Panc1 (cell line): ENCODE data around the gene TMEM240. TPM values are rescaled to one million over a fixed set of nuclear protein-coding genes. Genes with fewer than 3 reads are reported as not detected.

Source experiments
- ATAC-seq: fragments of 200-7000 bp; cut with Tn5 transposase; 2 replicates; pipeline ENCODE4 v1.9.1; 2020; ENCODE audit warnings: mild to moderate bottlenecking, moderate library complexity
- BruUV-seq: library from RNA; stranded (reverse); fragments of 400-500 nt; replicated peaks from 2 replicates; lab custom pipeline; 2021; lab: Mats Ljungman, UMichigan
- CTCF ChIA-PET: fragments of 300-600 bp; sonication (Branson Sonifier 250); formaldehyde crosslinking; loops from one replicate; lab custom pipeline; 2022; ENCODE audit warnings: antibody characterized with exemption; lab: Charles Lee
- POLR2A ChIA-PET: fragments of 300-600 bp; sonication (Branson Sonifier 250); formaldehyde crosslinking; loops from one replicate; lab custom pipeline; 2022; ENCODE audit warnings: antibody characterized with exemption; lab: Charles Lee
- DNase-seq: peaks from one replicate; pipeline ENCODE4 v3.0.0-alpha.2; 2010; ENCODE audit warnings: low read depth, low spot score
- H3K27ac ChIP-seq: 2 replicates; pipeline ENCODE4 v1.5.1; 2011; ENCODE audit warnings: mild to moderate bottlenecking, low read length, inconsistent platforms
- H3K27me3 ChIP-seq: fragments of 200-500 bp; sonication (Bioruptor generic); 2 replicates; pipeline ENCODE4 v1.6.0; 2014; ENCODE audit warnings: low read length, inconsistent platforms; ENCODE audit not compliant: control insufficient read depth, insufficient read depth
- H3K36me3 ChIP-seq: fragments of 200-500 bp; sonication (Bioruptor generic); 2 replicates; pipeline ENCODE4 v1.5.1; 2014; ENCODE audit warnings: inconsistent platforms, mild to moderate bottlenecking, low read length, moderate library complexity; ENCODE audit not compliant: control insufficient read depth, insufficient read depth
- H3K4me1 ChIP-seq: 2 replicates; pipeline ENCODE4 v1.5.1; 2011; ENCODE audit warnings: inconsistent platforms, mild to moderate bottlenecking, low read length, moderate library complexity; ENCODE audit not compliant: control insufficient read depth, insufficient read depth
- H3K4me3 ChIP-seq, 2 experiments: 2 replicates each; pipeline ENCODE4 v1.5.1; 2011 to 2012; ENCODE audit warnings: low read depth in 2 of 2, low read length in 2 of 2, mild to moderate bottlenecking in 2 of 2, inconsistent platforms in 1 of 2, moderate library complexity in 1 of 2
- H3K9me3 ChIP-seq: fragments of 200-500 bp; sonication (Bioruptor generic); 2 replicates; pipeline ENCODE4 v1.5.1; 2014; ENCODE audit warnings: low read depth, mild to moderate bottlenecking, inconsistent platforms, low read length, moderate library complexity; ENCODE audit not compliant: control insufficient read depth, insufficient read depth
- CTCF ChIP-seq: fragments of 450-650 bp; IDR thresholded peaks from 2 replicates; pipeline ENCODE4 v1.5.1; 2017; ENCODE audit warnings: mild to moderate bottlenecking
- POLR2AphosphoS5 ChIP-seq: IDR thresholded peaks from 2 replicates; pipeline ENCODE4 v1.6.1; 2012; ENCODE audit warnings: mild to moderate bottlenecking, low read depth, low read length, moderate library complexity
- REST ChIP-seq, 2 experiments: IDR thresholded peaks; 2 replicates each; pipeline ENCODE4 v1.6.1; 2011 to 2012; ENCODE audit warnings: low read depth in 2 of 2, control low read depth in 1 of 2, low read length in 1 of 2, mild to moderate bottlenecking in 1 of 2, moderate library complexity in 1 of 2; ENCODE audit not compliant: insufficient read depth in 1 of 2
- SIN3A ChIP-seq: IDR thresholded peaks from 2 replicates; pipeline ENCODE4 v1.6.1; 2012; ENCODE audit warnings: low read depth, mild to moderate bottlenecking, low read length, moderate library complexity, borderline replicate concordance; ENCODE audit not compliant: insufficient read depth
- TCF7L2 ChIP-seq: IDR thresholded peaks from 2 replicates; pipeline ENCODE4 v1.6.1; 2011; ENCODE audit warnings: mild to moderate bottlenecking, low read depth, low read length, inconsistent platforms
- in situ Hi-C: cut with HindIII; loops from 2 replicates; pipeline ENCODE4 v1.10.0; 2016; ENCODE audit warnings: low sequenced_read_pairs, low pct_unique_long_range_greater_than_20kb
- intact Hi-C: fragments of 100-400 bp; cut with micrococcal nuclease; formaldehyde crosslinking; loops from one replicate; pipeline ENCODE4 v1.10.0; 2022; ENCODE audit not compliant: unreplicated experiment
- total RNA-seq: library from RNA; stranded (reverse); gene quantifications from one replicate; pipeline ENCODE4 v1.2.1, GENCODE V29; 2021; ENCODE audit not compliant: unreplicated experiment

The TMEM240 gene
- total RNA-seq, 1 experiment from 2014 or later = 4.1 TPM

- Histone ChIP-seq H3K27me3 (no peaks in the 10 kb centered on the region), H3K27ac (no peak overlapping the region), H3K4me1 (peaks cover 4% of the 10 kb centered on the region; the same call in 1 of the 2 replicates), H3K9me3 (no peaks in the 10 kb centered on the region), H3K36me3 (no peaks in the 10 kb centered on the region; the same call in none of the 2 replicates), H3K4me3 (no peak overlapping the region)
- ChIA-PET POLR2A (no interaction called here), CTCF (no interaction called here)
- BruUV-seq = no TSS peak
- TF ChIP-seq TCF7L2 = no peak
- no peak for TF ChIP-seq REST (IDR thresholded peaks at IDR 0.05; ENCODE audit: insufficient read depth in 1 of 2, low read depth in 2 of 2, low read length in 1 of 2)
- DNase-seq (no peak), ATAC-seq (no peak)
- in situ Hi-C loops (no loop called here), intact Hi-C loops (no loop called here)
These were observed 6.6 kb upstream of the TMEM240 start for GRCh38 chr1:1547011-1547410.

GRCh38 chr1:1545946-1546737, 5.7 kb upstream of the TMEM240 start:
- no TSS peak for BruUV-seq
- TF ChIP-seq TCF7L2 (no peak), CTCF (no peak), SIN3A (no peak), POLR2AphosphoS5 (no peak), REST (IDR thresholded peaks at IDR 0.05; ENCODE audit: insufficient read depth in 1 of 2, low read depth in 2 of 2, low read length in 1 of 2) (no peak)
- Histone ChIP-seq H3K36me3 (no peaks in the 10 kb centered on the region; the same call in none of the 2 replicates), H3K4me3 (no peak overlapping the region), H3K9me3 (no peaks in the 10 kb centered on the region), H3K27me3 (no peaks in the 10 kb centered on the region), H3K4me1 (0 out of 2 replicates have a peak, but pooled peaks cover under 1% of the 10 kb centered on the region), H3K27ac (no peak overlapping the region)
- ChIA-PET POLR2A (no interaction called here), CTCF (no interaction called here)
- no peak for ATAC-seq
- intact Hi-C loops (no loop called here), in situ Hi-C loops (no loop called here)
- DNase-seq = no peak
